Coronary artery (tissue), 2 donors: ENCODE data around the gene MACROD2.

Experiments used
- DNase-seq: peaks from one replicate; pipeline ENCODE4 v3.0.0-alpha.2; 2017; ENCODE audit warnings: low spot score
- H3K27ac ChIP-seq, 2 donors: fragments of 200-600 bp; sonication (generic); one replicate each; pipeline ENCODE4 v1.5.1; 2016 to 2019
- H3K4me3 ChIP-seq: fragments of 200-600 bp; sonication (generic); 2 replicates; pipeline ENCODE4 v1.5.1; 2016; ENCODE audit warnings: mild to moderate bottlenecking, moderate library complexity
- TF ChIP-seq, protein P1 (sequence below): fragments of 200-600 bp; sonication (generic); IDR thresholded peaks from one replicate; pipeline ENCODE4 v1.5.1; 2019; ENCODE audit warnings: antibody characterized with exemption

Gene MACROD2

DNA sequence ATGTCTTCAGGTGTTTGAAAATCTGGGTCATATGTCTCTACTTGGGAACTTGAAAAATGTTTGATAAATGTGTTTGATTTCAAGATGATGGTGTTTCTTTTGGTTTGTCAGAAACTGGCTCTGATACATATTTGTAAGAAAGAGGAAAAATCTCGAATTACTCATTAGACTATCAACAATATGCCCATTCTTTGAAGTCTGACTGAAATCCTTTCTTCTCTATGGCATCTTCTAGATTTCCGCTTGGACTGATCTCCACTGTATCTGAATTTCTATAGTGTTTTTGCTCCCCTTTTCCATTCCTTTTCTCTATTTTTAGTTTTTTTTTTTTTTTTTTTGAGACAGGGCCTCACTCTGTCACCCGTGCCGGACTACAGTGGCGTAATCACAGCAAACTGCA lies 1481.5 kb downstream of the MACROD2 start:
- DNase-seq, result no peak
- TF ChIP-seq, protein P1, sequence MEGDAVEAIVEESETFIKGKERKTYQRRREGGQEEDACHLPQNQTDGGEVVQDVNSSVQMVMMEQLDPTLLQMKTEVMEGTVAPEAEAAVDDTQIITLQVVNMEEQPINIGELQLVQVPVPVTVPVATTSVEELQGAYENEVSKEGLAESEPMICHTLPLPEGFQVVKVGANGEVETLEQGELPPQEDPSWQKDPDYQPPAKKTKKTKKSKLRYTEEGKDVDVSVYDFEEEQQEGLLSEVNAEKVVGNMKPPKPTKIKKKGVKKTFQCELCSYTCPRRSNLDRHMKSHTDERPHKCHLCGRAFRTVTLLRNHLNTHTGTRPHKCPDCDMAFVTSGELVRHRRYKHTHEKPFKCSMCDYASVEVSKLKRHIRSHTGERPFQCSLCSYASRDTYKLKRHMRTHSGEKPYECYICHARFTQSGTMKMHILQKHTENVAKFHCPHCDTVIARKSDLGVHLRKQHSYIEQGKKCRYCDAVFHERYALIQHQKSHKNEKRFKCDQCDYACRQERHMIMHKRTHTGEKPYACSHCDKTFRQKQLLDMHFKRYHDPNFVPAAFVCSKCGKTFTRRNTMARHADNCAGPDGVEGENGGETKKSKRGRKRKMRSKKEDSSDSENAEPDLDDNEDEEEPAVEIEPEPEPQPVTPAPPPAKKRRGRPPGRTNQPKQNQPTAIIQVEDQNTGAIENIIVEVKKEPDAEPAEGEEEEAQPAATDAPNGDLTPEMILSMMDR, result no peak
- Histone ChIP-seq H3K27ac (no peak overlapping the region), H3K4me3 (no peak overlapping the region)

DNA sequence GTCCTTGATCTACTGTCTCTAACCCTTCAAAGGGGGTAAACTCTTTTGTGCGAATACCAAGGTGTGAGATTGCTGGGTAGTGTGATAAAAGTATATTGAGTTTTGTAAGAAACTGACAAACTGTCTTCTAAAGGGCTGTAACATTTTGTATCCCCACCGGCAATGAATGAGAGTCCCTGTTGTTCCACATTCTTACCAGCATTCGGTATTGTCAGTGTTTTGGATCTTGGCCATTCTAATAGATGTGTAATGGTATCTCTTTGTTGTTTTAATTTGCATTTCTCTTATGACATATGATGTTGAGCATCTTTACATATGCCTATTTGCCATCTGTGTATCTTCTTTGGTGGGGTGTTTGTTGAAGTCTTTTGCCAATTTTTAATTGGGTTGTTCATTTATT lies 1487.2 kb downstream of the MACROD2 start:
- no peak for DNase-seq
- no peak overlapping the region for H3K27ac ChIP-seq
- H3K4me3 ChIP-seq, result no peak overlapping the region
- TF ChIP-seq, protein P1, result no peak

DNA sequence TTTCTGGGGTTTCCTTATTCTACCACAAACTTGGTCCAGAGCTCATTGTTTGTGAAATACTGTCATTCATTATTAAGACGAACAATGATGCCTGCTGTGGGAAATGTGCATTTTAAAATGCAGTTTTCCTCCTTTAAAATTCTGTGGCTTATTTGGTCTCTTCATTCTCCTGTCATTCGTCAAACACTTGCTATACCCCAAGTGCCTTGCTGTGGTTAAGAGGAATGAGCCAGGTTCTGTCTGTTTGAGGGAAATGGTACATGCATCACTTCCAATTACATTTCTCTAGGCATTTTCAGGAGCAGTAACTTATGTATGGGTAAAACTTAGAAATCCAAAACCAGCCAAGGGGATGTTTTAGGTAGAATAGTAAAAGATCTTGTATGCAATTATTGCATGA lies 1490.2 kb downstream of the MACROD2 start:
- no peak for DNase-seq
- no peak overlapping the region for H3K4me3 ChIP-seq
- TF ChIP-seq, protein P1, result no peak

DNA sequence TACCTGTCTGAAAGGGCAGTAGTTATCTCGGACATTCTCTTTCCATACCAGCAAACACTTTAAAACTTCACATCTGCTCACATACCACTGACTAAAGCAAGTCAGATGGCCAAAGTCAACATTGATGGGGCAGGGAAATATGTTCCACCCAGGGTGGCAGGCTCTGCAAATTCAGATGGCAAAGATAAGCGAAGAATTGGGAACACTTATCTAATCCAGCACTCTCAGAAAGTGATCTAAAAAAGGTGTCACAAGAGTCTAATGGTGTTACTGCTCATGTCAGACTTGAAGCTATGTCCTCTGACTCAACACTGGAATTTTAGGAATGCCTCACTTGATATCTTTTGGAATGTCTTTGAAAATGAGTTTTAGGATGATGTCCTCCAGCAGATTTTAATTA lies 1491.7 kb downstream of the MACROD2 start:
- no peak for DNase-seq
- Histone ChIP-seq H3K4me3 (no peak overlapping the region), H3K27ac (no peak overlapping the region)
- TF ChIP-seq, protein P1, result no peak

More for the DNA sequence above, 1490.2 kb downstream of the MACROD2 start:
- no peak overlapping the region for H3K27ac ChIP-seq

DNA sequence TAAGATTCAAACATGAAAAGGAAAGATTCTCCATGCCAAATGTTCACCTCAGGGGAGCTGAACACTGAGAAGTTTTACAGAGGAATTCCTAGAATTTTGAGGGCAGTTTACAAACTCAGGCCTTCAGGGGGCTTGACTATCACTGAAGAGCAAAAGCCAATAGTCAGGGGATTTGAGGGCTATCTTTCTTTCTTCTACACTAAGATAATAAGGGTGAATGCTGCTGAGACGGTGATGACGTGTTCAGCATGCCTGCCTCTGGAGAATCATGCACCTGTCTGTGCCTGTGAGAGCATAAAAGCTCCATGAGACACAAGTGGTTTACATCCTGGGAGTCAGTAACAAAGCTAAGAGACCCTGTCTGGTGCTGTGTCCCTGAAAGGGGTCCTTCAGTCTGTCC lies 1492.4 kb downstream of the MACROD2 start:
- H3K27ac ChIP-seq, result no peak overlapping the region
- no peak overlapping the region for H3K4me3 ChIP-seq
- TF ChIP-seq, protein P1, result no peak
- no peak for DNase-seq

DNA sequence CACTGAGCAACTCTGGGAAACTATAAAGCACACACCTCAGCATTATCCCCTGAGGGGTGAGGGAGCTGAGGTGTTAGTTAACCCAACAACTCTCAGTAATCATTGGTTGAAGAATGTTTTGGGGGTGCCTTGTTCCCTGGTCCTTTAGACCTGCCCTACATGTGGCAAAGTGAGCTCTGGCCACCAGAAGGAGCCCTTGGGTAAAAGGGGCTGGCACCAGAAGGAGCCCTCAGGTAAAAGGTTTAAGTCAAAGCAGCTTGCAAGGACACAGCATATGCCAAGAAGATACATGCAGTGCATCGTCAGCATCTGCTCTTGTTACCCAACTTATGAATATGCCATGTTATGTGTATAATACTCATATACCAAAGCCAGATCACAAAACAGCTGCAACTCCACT lies 1496.3 kb downstream of the MACROD2 start:
- Histone ChIP-seq H3K27ac (no peak overlapping the region), H3K4me3 (no peak overlapping the region)
- DNase-seq, result no peak
- TF ChIP-seq, protein P1, result no peak

DNA sequence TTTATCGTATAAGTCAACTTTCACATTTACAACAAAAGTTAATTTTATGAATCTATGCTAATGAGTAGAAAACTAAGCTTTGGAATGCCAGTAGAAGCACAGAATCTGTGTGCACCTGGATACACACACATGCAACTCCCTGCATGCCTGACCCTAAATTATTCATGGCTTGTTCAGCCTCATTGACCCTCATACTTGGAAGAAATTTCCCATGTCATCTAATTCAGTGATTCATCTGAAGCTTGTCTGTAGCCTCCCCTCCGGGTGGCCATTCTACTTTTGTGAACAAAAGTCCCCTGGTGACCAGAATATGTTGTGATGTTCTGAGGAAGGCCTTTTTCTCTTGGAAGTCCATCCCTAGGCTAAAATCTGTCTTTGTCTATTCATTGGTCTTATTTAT lies 1499.5 kb downstream of the MACROD2 start:
- DNase-seq, result no peak
- TF ChIP-seq, protein P1, result no peak
- H3K4me3 ChIP-seq, result no peak overlapping the region
- no peak overlapping the region for H3K27ac ChIP-seq
